ENCODE measurements around the gene CALM3. TPM values are rescaled to one million over a fixed set of nuclear protein-coding genes. Genes with fewer than 3 reads are reported as not detected.
"Not testable (repeated sequence)": the region's sequence is repeated elsewhere in the genome, so short reads cannot be mapped to it uniquely, and the experiment has no call there.

CALM3 gene
- total and polyA plus RNA-seq, 7 donors: 120 to 192 (median 145) TPM

DNA sequence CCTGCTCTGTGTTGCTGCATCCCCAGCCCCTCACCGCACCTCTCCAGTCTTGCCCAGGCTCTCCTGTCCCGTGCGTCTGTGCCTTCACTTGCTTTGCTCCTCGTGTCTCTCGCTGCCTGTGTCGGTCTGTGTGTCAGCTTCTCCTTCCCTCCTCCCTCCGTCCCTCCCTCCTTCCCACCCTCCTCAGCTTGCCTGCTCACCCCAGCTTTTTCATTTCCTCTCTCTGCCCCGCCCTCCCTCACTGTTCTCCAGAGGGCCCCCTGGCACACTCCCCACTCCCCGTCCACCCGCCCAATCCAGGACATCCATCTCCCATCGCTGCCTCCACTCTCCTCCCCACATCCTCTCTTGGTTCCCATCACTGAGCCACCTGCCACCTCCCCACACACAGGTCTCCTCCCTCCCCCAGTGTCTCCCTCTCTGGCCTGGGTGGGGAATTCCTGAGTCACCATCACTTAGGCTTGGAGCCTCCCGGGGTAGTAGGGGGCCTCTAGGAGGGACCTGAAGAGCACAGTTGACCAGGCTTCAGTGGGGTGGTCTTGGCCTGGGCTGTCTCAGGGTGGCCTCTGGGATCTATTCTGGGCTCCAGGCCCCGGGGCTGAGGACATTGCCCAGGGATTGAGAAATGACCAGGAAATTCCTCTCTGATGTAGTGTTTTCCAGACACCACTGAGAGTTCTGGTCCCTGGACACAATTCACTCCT is 24.0 kb downstream of the CALM3 start, which contains the start of gene PTGIR:
Gene PTGIR, minus strand, starts transcription at position 132 of the 704 bp plus-strand sequence. CDS start 864 bp downstream, outside the sequence.
- intact Hi-C loops (cut with DNase I): no loop called here
- peak; percentile 53 to 76 (median 65) for ATAC-seq
- TF ChIP-seq, protein P1, sequence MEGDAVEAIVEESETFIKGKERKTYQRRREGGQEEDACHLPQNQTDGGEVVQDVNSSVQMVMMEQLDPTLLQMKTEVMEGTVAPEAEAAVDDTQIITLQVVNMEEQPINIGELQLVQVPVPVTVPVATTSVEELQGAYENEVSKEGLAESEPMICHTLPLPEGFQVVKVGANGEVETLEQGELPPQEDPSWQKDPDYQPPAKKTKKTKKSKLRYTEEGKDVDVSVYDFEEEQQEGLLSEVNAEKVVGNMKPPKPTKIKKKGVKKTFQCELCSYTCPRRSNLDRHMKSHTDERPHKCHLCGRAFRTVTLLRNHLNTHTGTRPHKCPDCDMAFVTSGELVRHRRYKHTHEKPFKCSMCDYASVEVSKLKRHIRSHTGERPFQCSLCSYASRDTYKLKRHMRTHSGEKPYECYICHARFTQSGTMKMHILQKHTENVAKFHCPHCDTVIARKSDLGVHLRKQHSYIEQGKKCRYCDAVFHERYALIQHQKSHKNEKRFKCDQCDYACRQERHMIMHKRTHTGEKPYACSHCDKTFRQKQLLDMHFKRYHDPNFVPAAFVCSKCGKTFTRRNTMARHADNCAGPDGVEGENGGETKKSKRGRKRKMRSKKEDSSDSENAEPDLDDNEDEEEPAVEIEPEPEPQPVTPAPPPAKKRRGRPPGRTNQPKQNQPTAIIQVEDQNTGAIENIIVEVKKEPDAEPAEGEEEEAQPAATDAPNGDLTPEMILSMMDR (IDR thresholded peaks at IDR 0.05): no peak
- DNase-seq: peak; percentile 86 to 91
- Histone ChIP-seq H3K27me3 (ENCODE audit: insufficient read depth in 3 of 3, low read length in 2 of 3) (peaks cover 0 to 6% (median 0%) of the 10 kb centered on the region in 3 donors), H3K4me3 (peak within 1 kb of the TSS; percentile 45), H3K27ac (peak within 1 kb of the TSS; percentile 53), H3K9me3 (no peaks in the 10 kb centered on the region), H3K4me1 (peaks cover 4% of the 10 kb centered on the region), H3K36me3 (ENCODE audit: insufficient read depth in 1 of 2, low read depth in 1 of 2) (no peaks in the 10 kb centered on the region)
- 31 to 34% (median 33%) methylated on average over 13 of the region's 13 CpGs for WGBS, 3 donors

DNA sequence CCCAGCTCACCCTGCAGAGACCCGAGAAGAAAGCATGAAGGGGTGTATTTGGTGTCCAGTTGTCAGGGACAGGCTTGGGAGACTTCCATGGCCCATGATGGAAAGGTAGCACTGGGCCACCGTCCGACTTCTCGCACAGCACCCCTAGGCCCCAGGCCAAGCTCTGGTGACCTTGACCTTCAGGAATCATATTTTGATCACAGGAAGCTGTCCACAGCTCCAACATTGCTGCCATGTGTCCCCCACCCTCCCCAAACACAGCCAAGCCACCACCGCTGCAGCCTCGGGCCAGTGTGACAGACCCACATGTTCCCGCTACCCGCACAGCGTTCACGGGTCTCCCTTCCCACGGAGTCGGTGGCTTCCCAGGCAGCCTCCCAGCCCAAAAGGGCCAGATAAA is 24.6 kb downstream of the CALM3 start:
- H3K9me3 ChIP-seq: no peaks in the 10 kb centered on the region
- intact Hi-C loops (cut with DNase I): no loop called here
- TF ChIP-seq, protein P1 (IDR thresholded peaks at IDR 0.05): no peak
- 63 to 72% (median 68%) methylated on average over 12 of the region's 12 CpGs for WGBS, 3 donors
- ATAC-seq: peak in 1 of 4 donors; percentile 21
- H3K4me3 ChIP-seq: no peak overlapping the region
- peaks cover 4% of the 10 kb centered on the region for H3K4me1 ChIP-seq
- no peak for DNase-seq
- H3K27me3 ChIP-seq (ENCODE audit: insufficient read depth in 3 of 3, low read length in 2 of 3): peaks cover 0 to 7% (median under 1%) of the 10 kb centered on the region in 3 donors
- H3K36me3 ChIP-seq (ENCODE audit: insufficient read depth in 1 of 2, low read depth in 1 of 2): no peaks in the 10 kb centered on the region
- peak overlapping the region; percentile 53 for H3K27ac ChIP-seq

DNA sequence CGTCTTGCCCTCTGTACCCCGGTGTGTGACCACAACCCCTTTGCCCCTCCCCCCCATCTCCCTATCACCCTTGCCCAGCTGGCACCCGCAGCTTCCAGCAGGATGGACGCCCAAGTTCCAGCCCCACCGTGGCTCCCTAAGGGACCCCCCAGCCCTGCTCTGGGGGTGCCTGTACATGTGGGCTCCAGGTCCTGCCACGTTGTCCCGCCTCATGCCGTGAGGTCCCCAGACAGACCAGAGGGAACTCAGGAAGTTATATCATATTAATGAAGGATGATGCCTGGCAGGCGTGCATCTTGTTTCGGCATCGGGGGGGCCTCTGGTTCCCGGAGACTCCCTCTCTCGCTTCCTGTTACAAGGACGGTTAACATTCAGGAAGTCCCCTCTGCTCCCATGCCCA is 25.3 kb downstream of the CALM3 start:
- WGBS, 3 donors: 52 to 63% (median 54%) methylated on average over 11 to 14 of the region's 14 CpGs
- Histone ChIP-seq H3K36me3 (ENCODE audit: insufficient read depth in 1 of 2, low read depth in 1 of 2) (no peaks in the 10 kb centered on the region), H3K27me3 (ENCODE audit: insufficient read depth in 3 of 3, low read length in 2 of 3) (peaks cover 0 to 11% (median 3%) of the 10 kb centered on the region in 3 donors), H3K9me3 (no peaks in the 10 kb centered on the region), H3K4me1 (peaks cover 4% of the 10 kb centered on the region), H3K4me3 (no peak overlapping the region), H3K27ac (peak overlapping the region; percentile 53)
- TF ChIP-seq, protein P1 (IDR thresholded peaks at IDR 0.05): no peak
- intact Hi-C loops (cut with DNase I): no loop called here
- ATAC-seq: no peak
- DNase-seq: no peak

DNA sequence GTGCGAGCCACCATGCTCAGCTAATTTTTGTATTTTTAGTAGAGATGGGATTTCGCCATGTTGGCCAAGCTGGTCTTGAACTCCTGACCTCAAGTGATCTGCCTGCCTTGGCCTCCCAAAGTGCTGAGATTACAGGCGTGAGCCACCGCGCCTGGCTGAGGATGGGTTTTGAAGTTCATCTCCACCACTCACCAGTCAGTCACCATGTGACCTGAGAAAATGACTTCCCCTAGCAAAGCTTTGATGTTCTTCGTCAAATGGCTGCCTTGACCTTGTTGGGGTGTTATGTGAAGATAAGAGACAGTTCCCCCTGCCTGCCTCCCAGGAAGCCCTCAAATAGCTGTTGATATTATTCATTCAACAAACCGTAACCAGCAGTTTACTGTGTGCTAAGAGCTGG is 27.8 kb downstream of the CALM3 start:
- 94 to 97% (median 97%) methylated on average over 7 of the region's 7 CpGs for WGBS, 3 donors
- H3K36me3 ChIP-seq (ENCODE audit: insufficient read depth in 1 of 2, low read depth in 1 of 2); ATAC-seq; intact Hi-C loops (cut with DNase I); H3K27ac ChIP-seq; H3K9me3 ChIP-seq; H3K4me3 ChIP-seq; DNase-seq: not testable (repeated sequence)
- H3K4me1 ChIP-seq: peaks cover 12% of the 10 kb centered on the region
- H3K27me3 ChIP-seq (ENCODE audit: insufficient read depth in 3 of 3, low read length in 2 of 3): peaks cover 0 to 32% (median 14%) of the 10 kb centered on the region in 3 donors

DNA sequence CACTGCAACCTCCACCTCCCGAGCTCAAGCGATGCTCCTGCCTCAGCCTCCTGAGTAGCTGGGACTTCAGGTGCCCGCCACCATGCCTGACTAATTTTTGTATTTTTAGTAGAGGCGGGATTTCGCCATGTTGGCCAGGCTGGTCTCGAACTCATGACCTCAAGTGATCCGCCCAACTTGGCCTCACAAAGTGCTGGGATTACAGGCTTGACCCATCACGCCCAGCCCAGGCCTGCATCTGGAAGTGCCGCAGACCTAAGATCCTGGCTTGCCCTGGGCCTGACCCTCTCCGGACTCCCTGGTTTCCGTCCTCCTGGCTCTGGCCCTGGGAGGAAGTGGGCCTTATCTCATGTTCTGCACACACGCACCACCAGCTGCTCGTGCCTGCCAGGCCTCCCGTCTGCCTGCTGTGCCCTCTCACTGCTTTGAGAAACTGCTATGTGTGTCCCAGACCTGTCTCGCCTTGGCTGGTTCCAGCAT is 28.5 kb downstream of the CALM3 start:
- Histone ChIP-seq H3K4me3 (no peak overlapping the region), H3K27me3 (ENCODE audit: insufficient read depth in 3 of 3, low read length in 2 of 3) (peaks cover 0 to 32% (median 16%) of the 10 kb centered on the region in 3 donors), H3K4me1 (peaks cover 13% of the 10 kb centered on the region), H3K27ac (no peak overlapping the region), H3K36me3 (ENCODE audit: insufficient read depth in 1 of 2, low read depth in 1 of 2) (no peaks in the 10 kb centered on the region), H3K9me3 (no peaks in the 10 kb centered on the region)
- TF ChIP-seq, protein P1 (IDR thresholded peaks at IDR 0.05): no peak
- DNase-seq: no peak
- ATAC-seq: no peak
- WGBS, 3 donors: 81 to 85% (median 82%) methylated on average over 15 of the region's 15 CpGs
- intact Hi-C loops (cut with DNase I): no loop called here

Data from psoas muscle (tissue), 8 donors.